Stimulated activated CD8-positive, alpha-beta memory T cell treated with anti-CD3 and anti-CD28 coated beads, Interleukin-12 subunit alpha, Interleukin-12 subunit beta, amount 100 ng/mL, for 24 hours (primary cell): Measurements from ENCODE around the gene KLK15.

Source experiments
- DNase-seq: peaks from one replicate; pipeline ENCODE4 v3.0.0-alpha.2; 2020; ENCODE audit errors: extremely low read depth

KLK15 gene

GRCh38 chr19:50776131-50776530 is 57.2 kb downstream of the KLK15 start:
- no peak for DNase-seq
